HG02798 (cell line): ENCODE measurements around the gene LRRC75B.

Source experiments
- ATAC-seq: cut with Tn5 transposase; IDR thresholded peaks from one replicate; pipeline ENCODE4 v1.9.1; 2021; ENCODE audit warnings: mild to moderate bottlenecking; ENCODE audit not compliant: unreplicated experiment, poor library complexity

LRRC75B gene

GRCh38 chr22:24587948-24588347 lies 4.9 kb downstream of the LRRC75B start:
- no peak for ATAC-seq

DNA sequence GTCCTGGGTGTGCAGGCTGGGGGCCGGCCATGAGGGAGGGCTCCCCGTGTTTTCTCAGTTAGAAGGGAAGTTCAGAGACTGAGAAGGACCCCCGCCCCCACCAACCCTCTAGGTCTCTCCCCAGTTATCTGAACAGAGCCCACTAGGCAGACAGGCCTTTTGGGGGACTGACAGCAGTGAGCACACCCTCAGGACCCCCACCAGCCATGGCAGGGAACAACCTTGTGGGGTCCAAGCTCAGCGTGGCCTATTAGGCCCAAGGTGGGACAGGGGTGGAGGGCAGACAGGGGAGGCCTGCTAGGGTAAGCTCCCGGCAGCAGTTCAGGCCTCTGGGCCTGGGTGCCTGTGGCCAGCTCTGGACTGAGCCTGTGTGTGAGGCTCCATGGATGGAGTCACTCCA lies 5.6 kb downstream of the LRRC75B start:
- no peak for ATAC-seq

DNA sequence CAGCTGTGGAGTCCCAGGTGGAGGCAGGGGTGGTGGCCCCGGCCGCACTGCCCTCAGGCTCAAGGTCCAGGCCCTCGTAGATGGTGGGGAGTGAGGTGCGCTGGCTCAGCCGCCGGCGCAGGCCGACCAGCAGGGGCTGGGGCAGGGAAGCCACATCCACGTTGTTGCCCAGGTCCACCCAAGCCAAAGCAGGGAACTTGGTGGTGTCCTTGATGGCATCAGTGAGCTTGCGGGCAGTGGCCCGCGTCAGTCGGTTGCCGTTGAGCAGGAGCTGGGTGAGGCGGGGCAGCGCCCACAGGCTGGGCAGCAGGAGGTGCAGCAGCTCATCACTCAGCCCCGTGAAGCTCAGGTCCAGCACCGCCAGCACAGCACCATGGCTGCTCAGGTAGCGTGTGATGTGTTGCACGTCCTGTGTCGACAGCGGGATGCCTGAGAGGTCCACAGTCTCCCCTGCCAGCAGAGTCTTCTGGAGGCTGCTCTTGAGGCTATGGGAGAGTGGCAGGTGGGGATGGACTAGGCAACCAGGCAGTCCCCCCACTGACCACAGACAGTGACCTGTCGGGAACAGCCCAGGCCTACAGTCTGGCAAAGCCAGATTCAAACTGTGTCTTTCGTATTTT lies 6.8 kb downstream of the LRRC75B start:
- no peak for ATAC-seq

GRCh38 chr22:24585461-24585860 lies 7.4 kb downstream of the LRRC75B start:
- no peak for ATAC-seq

DNA sequence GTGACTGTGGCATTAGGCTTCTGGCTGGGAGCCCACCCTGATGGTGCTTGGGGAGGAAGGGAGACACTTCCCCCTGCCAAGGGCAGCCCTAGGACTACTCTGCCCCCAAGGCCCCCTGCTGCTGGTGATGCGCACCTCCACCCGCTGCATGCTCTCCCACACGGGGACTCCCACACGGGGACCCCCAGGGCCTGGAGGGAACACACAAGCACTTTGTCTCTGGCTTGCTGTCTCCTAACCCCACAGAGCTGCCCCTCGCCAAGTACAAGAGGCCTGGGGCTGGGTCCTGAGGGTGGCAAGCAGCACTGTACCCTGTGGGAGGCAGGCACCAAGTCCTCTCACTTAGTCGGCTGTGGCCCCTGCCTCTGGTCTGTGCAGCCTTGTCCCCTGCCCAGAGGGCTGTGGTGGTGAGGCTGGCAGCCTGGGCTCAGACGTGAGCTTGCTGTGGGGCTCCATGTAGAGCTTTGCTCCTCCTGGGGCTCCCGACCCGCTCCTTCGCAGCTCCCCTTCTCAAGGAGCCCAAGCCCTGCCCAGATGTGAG lies 7.9 kb downstream of the LRRC75B start:
- ATAC-seq: no peak

DNA sequence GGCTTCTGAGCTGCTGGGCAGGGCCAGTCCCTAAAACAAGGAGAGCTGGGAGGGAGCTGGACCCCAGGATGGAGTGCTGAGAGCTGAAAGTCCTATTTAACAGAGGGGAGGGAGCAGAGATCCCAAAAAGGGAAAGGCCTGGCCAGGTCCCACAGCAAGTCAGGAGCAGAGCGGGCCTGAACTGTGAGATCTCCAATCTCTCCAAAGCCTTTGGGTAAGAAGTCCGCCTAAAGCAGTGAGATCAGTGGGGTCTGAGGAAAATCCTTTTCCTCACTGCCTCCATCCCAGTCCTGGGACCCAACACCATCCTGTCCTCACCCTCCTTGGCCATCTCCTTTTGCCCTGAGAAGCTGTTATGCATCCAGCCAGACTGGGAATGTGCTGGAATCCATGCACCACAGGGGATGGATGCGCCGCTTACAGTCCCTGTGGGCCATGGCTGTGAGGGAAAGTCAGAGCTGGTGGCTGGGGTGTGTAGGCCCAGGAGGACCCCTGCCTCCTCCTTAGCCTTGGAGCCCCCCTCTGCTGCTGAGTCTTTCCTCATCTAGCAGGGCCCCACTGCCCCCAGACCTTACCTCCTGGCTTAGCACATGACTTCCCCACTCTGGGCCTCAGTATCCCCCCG lies 8.6 kb downstream of the LRRC75B start:
- no peak for ATAC-seq

DNA sequence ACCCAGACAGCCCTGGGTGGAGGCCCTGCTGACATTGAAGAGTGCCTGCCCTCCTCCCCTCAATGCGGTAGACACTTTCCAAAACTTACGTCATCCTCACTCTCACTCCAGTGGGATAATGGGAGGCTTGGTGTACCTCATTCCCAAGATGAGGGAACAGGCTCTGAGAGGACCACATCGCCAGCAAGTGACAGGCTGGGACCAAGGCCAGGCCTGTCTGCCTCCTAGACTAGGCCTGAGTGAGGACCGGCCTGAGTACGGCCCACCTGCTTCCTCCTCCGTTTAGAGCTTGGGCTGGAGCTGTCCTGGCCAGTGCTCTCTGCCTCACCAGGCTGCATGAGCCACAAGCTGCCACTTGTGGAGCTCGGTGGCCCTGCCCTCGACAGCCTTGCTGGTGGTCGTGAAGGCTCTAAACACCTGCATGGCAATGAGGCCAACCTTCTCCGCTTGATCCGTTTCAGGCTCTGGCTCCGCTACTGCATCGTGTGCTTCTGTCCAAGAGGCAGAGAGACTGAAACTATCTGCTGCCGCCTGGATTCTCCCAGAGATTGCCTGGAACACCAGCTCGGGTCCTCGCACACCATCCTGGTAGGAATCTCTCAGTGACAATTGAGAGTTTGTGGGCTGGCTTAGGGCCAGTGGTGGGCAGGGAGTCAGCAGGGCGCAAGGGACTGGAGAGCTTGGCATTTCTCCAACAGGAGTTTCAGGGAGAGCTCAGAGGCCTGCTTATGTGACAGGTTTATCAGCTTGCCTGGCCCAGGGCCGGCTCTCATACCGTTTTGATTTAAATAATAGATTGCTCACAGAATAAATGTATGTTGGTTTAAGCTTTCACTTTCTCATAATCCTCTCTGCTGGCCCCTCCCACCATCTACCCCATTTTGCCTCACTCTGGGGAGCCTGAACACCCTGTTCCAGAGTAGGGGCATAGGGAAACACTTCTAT lies 9.4 kb downstream of the LRRC75B start:
- ATAC-seq: no peak

DNA sequence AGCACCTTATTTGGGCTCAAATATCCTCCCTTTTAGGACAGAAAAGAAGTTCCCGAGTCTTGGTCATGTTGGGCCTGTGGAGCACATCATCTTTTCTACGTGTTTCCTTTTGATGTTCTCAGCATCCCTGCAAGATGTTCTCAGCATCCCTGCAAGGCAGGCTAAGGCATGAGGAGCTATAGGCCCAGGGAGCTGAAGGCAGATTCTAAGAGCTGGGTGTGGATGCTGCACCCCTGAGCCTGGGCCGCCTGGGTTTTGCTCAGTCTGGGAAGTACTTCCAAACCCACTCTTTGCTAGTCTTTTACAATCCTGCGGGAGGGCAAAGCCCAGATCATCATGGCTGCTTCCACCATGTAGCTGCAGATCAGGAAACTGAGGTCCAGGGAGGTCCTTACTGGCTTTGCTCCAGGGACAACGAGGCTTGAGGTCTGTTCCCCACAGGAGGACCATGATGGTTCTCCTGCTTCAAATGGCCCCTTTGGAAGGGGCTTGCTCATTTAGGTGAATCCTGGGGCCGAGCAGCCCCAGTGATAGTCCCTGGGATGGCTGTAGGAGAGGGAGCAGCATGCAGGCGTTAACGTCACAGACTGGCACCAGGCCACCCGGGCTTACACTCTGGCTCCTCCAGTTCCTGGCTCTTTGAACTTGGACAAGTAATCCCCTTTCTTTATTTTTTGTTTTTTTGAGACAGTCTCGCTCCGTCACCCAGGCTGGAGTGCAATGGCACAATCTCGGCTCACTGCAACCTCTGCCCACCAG lies 10.6 kb downstream of the LRRC75B start:
- ATAC-seq: no peak

DNA sequence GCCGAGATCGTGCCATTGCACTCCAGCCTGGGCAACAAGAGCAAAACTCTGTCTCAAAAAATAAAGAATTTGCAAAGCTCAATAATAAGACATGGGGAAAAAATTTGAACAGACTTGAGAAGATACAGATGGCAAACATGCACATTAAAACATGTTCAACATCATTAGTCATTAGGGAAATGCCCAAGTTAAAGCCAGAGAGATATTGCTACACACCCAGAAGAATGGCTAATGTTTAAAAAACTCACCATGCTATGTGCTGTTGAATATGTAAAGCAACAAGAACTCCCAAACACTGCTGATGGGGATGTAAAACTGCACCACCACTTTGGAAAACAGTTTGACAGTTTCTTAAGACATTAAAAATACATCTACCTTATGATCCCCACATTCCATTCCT lies 12.6 kb downstream of the LRRC75B start:
- ATAC-seq: no peak

DNA sequence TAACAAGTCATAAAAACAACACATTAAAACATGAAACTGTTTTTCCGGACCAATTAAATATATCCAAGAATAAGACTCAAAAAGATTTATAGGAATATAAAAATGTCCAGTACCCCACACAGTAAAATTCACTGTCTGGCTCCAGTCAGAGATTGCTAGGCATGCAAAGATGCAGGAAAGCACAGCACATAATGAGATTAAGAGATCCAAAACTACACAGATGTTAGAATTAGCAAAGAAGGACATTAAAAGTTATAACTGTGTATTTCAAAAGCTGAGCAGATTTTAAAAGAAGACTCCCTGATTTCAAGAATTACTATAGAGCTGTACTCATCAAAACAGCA lies 13.6 kb downstream of the LRRC75B start:
- ATAC-seq: no peak

- no peak for ATAC-seq
Measured at GRCh38 chr22:24578355-24579257, 14.3 kb downstream of the LRRC75B start.

DNA sequence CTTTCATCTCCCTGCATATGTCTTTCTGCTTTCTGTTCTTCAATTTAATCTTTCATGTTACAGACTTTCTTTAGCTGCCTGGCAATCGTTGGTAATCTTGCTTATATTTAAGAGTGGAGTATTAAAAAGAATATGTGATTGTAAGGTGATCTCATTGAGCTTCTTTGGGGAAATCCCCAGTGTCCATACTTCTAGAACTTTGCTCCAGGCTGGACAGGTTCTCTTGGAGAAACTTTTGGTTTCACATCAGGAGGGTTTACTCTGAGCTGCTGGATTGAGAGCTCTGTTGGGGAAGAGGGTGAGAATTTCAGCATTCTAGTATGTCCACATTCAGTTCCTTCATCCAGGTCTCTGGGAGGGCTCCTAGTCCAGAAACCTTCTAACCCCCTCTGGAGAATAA lies 16.1 kb downstream of the LRRC75B start:
- ATAC-seq: no peak

DNA sequence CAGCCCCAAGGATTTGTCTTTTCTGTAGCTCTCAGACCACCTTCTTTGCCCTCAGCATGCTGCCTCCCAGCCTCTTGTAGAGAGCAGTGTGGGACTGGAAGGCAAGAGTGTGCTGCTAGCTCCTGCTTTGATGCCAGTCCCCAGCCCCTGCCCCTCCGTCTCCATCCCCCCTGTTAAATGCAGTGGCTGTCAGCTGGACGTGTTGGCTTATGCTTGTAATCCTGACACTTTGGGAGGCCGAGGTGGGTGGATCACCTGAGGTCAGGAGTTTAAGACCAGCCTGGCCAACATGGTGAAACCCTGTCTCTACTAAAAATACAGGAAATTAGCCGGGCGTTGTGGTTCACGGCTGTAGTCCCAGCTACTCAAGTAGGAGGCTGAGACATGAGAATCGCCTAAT lies 21.6 kb downstream of the LRRC75B start:
- no peak for ATAC-seq

DNA sequence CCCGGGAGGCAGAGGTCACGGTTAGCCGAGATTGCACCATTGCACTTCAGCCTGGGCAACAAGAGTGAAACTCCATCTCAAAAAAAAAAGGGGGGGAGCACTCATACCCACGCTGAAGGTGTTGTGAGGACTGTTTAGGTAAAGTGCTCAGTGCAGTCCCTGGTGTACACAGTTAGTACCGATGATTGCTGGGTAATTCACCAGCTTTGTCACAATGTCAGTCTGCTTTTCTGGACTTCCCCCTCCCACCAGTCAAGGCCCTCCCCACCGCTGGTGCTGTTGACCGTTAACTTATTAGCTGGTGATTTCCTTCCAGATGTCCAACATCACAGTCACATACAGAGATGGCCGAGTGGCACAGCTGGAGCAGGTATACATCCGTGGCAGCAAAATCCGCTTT lies 25.2 kb downstream of the LRRC75B start:
- ATAC-seq: no peak

DNA sequence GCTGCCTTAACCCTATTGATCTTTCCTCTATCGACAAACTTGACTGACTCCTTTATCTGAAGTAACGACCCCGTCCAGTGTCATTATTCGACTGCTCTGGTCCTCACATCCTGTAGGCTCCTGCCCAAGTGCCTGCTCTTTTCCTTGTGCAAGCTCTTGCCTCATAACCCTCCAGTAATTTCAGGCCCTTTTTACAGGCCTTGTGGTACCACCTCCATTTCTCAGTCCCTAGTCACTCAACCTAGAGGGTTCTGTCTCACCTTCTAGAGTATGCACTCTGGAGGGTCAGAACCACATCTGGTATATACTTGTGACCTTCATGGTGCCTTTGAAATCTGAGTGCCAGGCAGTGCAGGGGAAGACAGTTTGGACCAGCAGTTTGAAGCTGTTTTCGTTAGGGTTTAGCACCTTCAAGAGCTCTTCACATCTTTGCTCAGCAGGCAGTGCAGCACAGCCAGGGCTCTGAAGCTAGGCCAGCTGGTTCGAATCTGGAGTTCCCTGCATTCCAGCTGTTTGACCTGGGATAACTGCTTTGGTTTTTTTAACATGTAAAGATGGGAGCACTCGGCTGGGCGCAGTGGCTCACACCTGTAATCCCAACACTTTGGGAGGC lies 25.9 kb downstream of the LRRC75B start:
- no peak for ATAC-seq

GRCh38 chr22:24565077-24565476 lies 27.8 kb downstream of the LRRC75B start:
- ATAC-seq: no peak

- ATAC-seq: no peak
Measured at GRCh38 chr22:24564376-24565058, 28.4 kb downstream of the LRRC75B start.

DNA sequence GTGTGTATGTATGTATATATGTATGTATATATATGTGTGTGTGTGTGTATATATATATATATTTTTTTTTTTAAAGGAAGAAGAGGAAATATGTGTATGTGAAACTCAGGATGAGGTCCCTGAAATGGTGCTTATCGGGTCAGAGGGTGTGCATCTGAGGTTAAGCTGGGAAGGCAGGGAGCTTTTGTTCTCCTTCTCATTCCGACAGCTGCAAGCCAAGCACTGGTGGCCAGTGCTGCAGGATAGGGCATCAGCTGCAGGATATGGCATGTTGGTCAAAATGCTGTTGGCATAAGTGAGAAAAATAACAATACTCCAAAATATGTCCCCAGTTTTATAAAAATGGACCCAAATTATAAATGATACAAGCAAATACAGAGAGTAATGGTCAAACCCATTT lies 29.6 kb downstream of the LRRC75B start:
- ATAC-seq: no peak

DNA sequence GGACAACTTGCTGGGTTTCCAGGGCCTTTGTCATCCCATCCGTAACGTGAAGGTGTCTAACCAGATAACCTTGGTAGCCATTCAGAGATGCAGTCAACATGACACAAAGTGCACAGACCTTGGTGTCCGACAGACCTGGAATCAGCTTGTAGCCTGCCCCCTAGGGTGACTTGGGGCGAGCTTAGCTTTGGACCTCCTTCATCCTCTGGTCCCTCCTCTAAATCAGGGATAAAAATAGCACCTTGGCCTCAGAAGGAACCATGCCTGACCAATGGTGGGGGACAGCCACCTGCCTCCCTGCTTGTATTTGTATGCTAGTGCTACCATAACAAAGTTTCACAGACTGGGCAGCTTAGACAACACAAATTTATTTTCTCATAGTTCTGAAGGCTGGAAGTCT lies 33.4 kb downstream of the LRRC75B start:
- ATAC-seq: no peak
